HG03342 (cell line): Measurements from ENCODE around the gene AMOTL1.
"Not testable (repeated sequence)": the region's sequence is repeated elsewhere in the genome, so short reads cannot be mapped to it uniquely, and the experiment has no call there.

ENCODE experiments used
- ATAC-seq: cut with Tn5 transposase; IDR thresholded peaks from one replicate; pipeline ENCODE4 v1.9.1; 2021; ENCODE audit warnings: mild to moderate bottlenecking, moderate library complexity; ENCODE audit not compliant: unreplicated experiment

The AMOTL1 gene

GRCh38 chr11:94849839-94850238 is 81.7 kb downstream of the AMOTL1 start:
- ATAC-seq = no peak

DNA sequence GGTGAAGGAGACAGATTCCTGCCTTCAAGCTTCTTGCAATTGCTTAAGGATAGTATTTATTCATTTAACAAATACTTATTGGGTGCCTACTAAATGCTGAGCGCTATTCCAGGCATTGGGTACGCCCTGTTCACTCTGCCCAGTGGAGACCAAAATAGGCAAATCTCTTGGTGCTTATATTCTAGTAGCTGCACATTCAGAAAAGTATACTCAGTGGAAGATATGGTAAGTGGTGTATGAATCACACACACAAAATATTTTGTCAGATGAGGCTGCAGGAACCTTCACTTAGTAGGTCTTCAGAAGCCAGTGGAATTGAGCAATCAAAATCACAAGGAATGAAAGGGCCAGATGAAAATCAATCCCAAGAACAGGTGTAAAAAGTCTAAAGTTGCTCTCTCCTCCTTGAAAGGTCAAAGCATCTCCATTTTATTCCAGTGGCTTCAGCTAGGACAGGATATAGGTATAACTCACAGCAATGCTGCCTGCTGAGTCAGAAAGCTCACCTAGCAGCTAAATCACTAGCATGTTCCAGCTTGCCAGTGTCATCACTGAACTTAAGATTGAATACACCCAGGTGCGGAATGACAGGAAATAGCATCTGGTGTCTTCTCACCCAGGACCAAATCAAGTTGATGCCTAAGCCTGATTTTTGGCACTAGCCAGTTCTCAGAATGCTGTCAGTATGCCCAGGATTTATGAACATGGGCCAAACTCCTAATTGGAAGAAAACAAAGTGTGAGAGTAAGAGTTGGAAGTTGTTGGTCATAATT is 83.9 kb downstream of the AMOTL1 start:
- no peak for ATAC-seq

GRCh38 chr11:94853288-94853687 is 85.1 kb downstream of the AMOTL1 start:
- ATAC-seq = not testable (repeated sequence)

- no peak for ATAC-seq
Measured at GRCh38 chr11:94853836-94854235, 85.7 kb downstream of the AMOTL1 start.

DNA sequence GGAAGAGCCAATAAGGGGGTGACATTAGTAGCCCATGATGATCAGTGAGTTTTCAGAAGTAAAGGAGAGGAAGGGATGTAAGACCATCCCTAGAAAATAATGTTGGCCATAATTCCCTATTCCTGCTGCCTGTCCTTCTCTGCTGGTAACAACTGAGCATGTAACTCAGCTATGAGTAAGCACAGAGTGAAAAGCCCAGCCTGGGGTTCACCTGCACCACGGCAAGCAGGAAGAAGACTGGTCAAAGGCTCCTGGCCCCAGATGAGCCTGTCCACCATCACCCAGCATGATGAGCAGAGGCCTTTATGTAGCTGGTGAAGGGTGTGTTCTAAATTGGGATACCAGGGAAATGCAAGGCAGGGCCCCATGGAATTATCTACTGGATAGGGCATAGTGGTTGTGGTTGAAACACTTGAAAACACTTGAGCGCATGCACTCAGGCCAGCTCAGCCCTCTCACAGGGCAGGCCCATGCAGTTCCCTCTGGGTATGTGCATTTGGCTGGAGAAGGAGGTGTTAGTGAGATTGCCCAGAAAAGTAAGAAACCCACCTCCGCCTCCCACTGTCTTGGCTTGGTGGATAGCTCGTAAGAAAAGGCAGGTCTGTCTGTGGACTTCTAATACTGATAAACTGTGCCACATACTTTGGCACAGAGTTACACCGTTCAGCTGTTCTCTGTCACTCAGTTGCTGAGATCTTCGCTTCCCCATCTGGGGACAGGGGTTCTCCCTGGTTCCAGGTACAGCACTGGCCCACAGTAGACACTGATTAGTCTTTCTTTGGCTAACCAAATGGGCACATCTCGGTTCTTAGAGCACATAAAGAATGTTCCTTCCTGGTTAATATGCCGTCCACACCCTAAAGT is 86.8 kb downstream of the AMOTL1 start:
- ATAC-seq = no peak

- no peak for ATAC-seq
Measured at GRCh38 chr11:94855666-94856065, 87.5 kb downstream of the AMOTL1 start.

GRCh38 chr11:94856443-94856842 is 88.3 kb downstream of the AMOTL1 start:
- no peak for ATAC-seq

- no peak for ATAC-seq
Measured at GRCh38 chr11:94857337-94857736, 89.2 kb downstream of the AMOTL1 start.

DNA sequence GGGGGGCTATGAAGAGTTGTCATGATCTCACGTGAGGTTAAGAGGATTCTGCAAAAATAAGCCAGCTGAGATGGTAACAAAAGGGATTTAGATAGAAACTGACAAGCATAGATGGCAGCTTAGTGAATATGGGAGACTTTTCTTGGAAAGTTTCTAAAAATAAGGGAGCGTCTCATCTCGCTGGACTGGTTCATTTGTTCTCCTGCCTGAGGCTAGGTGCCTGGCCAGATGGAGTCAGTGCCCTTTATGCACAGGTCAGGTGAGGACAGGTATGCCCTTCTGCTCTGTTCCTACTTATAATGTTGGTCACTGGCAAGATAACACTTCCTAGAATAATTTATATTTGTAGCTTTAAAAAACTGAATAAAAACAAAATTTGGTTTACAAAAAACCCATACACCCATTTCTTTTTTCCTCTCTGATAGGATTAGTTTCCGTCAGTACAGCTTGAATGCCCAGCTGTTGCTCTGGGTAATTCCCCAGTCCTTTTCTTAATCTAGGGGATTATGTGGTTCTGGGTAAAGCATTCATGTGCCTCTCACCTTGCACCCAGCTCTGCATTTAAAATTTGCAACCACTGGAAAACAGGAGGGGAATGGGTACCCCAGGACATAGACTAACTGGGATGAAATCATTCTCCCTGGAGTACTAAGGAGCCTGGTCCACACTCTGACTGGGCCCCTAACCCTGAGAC is 90.0 kb downstream of the AMOTL1 start:
- ATAC-seq = no peak

DNA sequence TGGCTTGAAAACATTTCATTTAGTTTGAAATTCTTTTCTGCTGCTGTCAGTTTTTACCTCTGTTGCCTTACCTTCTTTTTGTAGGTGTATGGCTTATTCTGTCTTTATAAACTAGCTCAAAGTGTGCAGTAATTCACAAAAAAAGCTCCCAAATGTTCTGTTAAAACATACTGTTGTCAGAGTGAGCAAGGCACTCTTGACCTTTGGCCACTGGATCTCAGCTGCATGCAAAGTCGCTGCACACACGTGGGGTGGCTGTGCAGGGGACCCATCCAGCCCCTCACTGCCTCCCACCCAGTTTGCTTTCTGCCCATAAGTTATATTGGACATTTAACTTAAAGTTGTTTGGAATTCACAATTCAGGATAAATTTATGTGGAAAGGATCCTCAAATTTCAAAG is 92.2 kb downstream of the AMOTL1 start:
- ATAC-seq = no peak

DNA sequence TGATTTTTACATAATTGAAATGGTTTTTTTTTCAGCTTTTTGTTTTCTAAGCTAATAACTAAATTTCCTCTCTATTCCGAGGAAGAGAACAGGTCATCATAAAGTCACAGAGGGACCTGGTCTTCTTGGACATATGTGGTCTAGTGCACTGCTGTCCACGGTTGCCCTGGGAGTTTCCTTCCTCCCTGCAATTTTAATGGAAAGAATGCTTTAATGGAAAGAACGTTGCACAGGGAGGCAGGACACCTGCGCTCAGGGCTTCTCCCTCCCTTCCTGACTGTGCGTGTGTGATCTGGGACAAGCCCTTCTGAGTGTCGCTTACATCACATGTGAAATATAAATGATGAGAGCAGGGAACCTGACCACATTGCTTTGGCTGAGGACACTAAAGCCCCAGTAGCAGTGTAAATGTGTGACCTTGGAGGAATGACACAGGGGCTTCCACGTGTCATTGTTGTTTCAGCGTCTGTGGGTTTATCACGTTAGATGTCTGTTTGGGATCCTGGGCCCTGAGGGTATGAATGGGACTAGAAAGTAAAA is 93.2 kb downstream of the AMOTL1 start:
- no peak for ATAC-seq

DNA sequence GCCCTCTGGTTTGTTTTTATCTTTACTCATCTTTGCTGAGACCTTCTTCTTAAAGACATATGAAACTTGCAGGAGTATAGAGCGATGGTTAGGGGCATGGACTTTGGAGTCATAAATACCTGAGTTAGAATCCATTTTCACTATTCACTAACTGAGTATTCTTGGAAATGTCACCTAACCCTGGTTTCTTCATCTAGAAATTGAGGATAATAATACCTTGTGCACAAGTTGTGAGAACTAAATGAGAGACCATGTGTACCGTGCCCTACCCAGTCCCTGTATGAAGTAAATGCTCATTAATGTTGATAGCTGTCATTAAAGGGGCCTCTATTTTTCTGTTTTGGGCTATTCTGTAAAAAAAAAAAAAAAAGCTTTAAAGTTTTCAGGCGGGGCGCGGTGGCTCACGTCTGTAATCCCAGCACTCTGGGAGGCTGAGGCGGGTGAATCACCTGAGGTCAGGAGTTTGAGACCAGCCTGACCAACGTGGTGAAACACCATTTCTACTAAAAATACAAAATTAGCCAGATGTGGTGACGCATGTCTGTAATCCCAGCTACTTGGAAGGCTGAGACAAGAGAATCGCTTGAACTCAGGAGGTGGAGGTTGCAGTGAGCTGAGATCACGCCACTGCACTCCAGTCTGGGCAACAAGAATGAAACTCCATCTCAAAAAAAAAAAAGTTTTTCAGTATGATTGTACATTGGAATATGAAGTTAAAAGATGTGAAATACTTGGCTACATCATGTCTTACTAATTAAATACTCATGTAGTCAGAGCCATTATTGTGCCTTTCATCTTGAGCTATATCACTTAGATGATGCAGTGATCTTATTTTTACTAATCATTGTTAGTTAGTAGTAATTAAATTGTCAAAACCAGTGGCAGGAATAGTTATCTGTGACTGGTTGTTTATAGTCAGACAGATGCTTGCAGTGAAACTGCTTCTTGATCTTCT is 95.0 kb downstream of the AMOTL1 start:
- no peak for ATAC-seq

DNA sequence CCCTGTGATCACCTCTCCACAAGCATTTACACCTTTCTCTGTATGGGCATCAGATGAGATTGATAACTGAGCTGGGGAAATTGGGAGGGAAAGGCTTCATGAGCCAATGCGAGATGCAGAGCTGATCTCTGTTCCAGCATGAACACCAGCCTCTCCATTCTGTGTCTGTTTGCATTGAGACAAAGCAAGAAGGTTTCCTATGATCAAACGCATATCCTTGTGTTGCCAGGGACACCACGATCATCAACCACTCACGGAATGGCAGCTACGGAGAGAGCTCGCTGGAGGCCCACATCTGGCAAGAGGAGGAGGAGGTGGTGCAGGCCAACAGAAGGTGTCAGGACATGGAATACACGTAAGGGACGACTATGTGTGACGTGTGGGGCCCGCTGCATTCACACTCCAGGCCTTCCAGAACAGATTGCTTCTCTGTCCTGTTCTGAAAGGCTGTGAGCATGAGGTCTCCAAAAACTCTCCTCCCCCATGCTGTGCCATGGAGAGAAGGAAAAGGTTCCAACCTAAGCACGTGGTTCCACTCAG is 96.4 kb downstream of the AMOTL1 start:
- ATAC-seq = no peak

- ATAC-seq = no peak
Measured at GRCh38 chr11:94866231-94866822, 98.2 kb downstream of the AMOTL1 start.

DNA sequence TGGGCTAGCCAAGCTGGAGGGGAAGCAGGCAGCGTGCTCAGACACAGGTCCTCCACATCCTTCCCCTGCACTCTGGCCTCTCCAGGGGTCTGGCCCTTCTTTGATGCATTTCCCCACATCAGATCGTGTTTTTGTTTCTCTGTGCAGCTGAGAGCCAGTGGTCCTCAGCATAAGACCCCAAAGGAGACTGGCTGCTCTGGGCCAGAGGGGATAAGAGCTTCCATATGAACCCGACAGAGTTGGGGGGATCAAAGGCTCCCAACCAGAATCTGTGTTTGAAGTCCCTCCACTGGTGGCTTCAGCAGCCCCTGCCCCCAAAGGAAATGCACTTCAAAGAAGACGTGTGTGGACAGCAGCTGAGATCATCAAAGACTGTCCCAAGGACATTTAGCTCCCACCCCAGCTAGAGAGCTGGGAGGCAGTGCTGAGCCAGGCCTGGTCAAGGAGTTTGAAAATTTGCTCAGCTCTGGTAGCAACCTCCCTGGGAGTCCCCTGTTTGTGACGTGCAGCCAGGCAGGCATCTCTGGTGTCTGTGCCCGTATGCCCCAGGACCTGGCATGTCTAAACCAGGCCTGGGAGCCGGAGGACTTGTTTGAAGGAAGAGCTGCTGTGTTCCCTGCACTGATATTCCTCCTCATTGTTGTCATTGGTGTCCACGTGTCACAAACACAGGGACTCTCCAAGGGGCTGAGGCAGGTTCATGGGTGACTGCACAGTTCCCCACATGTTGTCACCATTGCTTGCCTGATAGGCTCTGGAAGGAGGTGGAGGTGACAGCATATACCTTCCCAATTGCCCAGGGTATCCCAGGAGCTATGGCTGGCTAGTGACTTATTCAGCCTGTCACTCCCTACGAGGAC is 99.0 kb downstream of the AMOTL1 start:
- no peak for ATAC-seq

GRCh38 chr11:94868468-94868867 is 100.3 kb downstream of the AMOTL1 start:
- no peak for ATAC-seq

GRCh38 chr11:94869186-94869585 is 101.0 kb downstream of the AMOTL1 start:
- no peak for ATAC-seq

DNA sequence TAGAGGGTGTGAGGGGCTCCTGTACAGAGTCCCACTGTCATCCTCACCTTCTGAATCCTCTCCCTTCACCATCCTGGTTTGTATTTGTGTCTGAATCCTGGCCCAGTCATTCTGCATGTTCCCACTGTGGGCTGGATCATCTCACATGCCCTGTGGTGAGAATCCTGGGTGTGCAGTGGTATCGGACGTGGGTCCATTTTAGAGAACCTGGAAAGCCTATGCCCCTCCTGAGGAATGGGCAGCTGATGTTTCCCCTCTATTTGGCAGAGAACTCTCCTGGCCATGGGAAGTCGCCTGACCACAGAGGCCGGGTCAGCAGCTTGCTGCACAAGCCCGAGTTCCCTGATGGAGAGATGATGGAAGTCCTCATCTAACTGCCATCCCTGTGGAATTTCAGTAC is 102.3 kb downstream of the AMOTL1 start:
- no peak for ATAC-seq
